ENCODE results near the gene SLC47A2.

SLC47A2 gene

GRCh38 chr17:19727501-19728078, 11.2 kb upstream of the SLC47A2 start:
- DNase-seq, result peak; percentile 9

GRCh38 chr17:19726631-19727376, 10.4 kb upstream of the SLC47A2 start:
- DNase-seq, result no peak

DNA sequence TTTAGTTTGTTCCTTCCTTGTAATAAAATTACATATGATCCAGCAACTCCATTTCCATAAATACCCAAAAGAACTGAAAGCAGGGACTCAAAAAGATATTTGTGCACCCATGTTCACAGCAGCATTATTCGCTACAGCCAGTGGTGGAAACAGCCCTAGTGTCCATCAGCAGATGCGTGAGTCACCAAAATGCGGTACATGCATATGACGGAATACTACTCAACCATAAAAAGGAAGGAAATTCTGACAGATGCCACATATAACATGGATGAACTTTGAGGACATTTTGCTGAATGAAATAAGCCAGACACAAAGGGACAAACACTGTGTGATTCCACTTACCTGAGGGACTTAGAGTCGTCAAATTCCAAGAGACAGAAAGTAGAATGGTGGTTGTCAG, 9.1 kb upstream of the SLC47A2 start:
- DNase-seq, result no peak

DNA sequence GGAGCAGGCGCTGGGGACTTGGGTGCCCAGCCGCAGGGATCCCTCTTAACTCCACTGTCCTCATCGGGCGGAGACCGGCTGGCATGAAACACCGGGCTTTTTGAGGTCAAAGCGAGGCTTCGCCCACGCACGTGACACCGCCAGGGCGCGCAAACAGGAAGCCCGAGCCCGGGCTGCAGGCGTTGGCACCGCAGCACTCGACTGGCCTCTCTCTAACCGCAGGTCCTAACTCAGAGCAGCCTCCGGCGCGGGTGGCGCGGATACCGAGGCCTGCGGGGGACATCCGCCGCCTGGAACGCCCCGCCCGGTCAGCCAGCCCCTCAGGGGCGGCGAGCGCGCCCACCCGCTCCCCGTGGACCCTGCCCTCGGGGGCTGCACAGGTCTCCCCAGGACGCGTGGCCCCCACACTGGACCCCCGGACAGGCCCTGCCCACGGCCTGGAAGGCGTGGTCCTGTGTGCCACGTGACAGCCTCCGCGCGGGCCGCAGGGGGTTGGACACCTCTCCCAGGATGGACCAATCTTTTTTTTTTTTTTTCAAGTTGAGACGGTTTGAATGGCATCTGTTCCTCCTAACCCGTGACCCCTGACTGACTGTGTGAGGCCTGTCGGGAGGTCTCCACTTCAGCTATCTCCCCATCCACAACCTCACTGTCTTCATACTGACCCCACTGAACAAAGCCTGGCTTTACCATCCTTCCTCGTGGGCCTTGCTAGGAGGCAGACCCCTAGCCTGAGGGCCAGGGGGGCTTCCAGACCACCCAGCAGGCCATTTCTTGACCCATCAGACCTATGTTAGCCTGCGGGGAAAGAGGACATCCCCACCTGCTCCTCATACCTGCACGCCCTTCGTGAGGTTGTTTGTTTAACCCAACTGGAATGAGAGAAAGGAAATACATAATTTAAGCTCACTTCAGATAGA, 8.4 kb upstream of the SLC47A2 start:
- DNase-seq, result no peak

DNA sequence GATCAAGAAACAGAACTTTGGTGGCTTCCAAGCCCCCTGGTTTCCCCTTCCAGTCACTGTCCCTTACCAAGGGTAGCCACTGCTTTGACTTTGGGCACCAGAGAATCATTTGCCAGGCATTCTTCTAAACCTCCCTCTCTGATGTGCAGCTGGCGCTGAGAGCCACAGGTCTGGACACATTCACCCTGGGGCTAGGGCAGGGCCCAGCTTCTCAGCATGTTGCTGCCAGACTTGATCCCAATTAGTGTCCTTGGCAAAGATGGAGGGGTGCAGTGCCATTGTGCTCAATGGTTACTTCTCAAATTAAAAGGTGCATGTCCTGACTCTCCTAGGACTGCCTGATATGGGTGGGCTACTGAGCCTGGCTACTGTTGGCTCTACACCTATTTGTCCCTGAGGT, 7.6 kb upstream of the SLC47A2 start:
- peak; percentile 82 for DNase-seq

DNA sequence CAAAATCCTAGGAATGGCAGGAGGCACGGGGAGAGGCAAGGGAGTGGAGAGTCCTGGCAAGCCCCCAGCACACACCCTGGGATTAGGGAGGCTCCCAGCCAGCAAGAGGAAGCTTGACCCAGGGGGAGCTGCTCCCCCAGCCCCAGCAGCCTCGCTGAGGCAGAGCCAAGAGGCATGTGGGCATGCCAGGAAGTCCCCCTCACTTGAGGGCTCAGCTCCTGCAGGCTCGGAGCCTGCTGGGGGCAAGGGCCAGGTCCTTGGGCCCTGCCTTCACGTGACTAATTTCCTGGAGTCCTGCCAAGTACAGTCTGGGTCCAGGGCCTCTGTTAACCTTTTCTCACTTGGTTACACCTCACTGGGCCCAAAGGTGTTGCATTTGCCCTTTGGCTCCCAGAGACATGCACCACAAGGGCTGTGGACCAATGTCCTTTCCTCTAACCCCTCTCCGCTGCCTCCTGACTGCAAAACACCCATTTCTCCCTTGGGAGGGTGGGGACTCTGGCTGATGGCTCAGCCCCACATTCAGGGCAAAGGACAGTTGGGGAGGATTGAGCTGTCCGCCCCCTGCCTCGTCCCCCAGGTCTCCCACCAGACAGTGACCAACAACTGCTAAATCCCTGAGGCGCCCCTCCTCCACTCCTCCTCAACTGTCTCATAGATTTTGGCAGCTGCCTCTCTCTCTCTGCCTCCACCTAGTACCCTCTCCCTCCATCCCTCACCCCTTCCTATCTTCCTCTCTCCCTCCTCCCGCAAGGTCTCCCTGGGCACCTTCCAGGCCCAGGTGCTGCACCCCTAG, 4.4 kb upstream of the SLC47A2 start:
- peak; percentile 20 for DNase-seq

DNA sequence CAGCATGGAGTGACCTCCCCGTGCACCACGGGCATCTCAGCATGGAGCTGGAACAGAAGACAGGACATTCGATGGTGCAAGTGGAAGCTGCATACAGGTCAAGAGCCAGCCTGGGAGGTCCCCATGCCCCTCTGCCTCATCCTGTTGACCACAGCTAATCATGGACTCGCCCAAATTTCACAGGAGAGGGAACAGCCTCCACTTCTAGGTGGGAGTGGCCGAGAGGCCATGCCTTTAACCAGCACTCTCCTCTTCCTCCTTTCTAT, 3.8 kb upstream of the SLC47A2 start:
- DNase-seq, result no peak

- no peak for DNase-seq
These were observed 3.2 kb upstream of the SLC47A2 start for GRCh38 chr17:19719355-19720209.

DNA sequence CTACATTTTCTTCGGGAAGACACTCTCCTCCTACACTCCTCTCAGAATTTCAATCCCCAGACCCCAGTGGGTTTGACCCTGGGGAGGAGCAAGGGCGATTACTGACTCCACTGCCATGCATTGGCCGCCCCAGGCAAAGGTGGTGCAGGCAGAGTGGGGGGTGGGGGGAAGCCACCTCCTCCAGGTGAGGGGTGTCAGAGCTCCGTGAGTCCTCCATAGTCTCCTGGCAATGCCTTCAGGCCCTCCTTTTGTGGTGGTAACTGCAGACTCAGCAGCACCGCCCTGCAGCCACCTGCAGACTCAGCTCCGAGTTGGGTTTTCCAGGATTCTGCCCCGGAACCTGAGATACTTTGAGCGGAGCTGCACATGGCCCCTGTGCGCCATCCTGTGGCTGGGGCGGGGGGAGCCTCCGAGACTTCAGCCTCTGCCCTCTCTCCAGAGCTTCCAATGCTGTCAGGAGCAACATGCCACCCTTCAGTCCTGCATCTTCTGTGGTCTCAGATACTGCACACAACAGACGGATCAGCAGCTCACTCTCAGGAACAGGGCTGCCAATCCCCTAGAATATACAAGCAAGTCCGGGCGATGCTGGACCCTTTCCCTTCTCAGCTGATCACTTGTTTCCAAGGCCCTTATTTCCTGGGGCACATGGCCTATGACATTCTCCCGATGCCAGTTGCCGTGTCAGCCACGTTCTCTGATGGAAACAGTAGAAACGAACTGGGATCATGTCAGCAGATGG, 2.4 kb upstream of the SLC47A2 start:
- DNase-seq, result peak; percentile 11

DNA sequence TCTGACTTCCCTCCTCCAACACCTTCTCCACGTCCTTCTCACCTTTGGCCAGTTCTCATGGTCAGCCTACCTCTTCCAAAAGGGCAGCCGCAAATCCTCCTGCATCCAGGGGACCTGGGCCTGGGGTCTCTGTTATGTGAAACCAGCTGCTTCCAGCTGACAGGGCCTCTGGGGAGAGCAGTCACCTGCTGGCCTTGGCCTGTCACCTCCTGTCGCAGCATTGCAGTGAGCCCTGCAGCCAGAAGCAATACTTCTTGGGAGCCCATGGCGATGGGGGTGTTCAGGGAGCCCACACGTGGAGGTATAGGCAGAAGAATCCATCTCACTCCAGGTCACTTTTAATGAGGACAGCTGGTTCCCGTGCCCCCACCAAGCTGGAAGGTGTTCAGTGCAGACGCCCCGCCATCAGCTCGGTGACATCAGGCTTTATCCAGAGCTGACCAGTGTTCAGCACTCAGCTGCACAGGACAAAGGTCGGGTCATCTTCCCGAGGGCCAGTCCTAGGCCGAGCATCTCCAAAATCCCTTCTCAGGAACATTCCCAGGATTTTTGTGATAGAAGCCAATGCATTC, 1.7 kb upstream of the SLC47A2 start:
- no peak for DNase-seq

GRCh38 chr17:19717411-19717908, 1.1 kb upstream of the SLC47A2 start:
- no peak for DNase-seq

DNA sequence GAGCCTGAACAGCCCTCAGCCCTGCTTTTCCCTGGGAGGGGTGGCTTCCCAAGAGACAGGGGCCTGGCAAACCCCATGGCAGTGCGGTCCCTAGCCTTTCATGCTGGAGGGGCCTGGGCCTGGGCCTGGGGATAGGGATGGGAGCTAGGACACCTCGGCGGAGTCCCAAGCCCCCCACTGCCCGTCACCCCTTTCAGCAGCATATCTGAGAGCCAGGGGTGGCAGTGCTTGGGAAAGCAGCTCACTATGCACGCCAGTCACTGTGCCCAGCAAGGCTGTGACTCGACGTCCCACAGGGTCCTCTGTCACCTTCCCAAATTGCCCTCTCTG, 612 bp upstream of the SLC47A2 start:
- DNase-seq, result no peak

GRCh38 chr17:19714542-19715411, 1.6 kb downstream of the SLC47A2 start:
- peak; percentile 85 for DNase-seq

- DNase-seq, result no peak
These were observed 2.5 kb downstream of the SLC47A2 start for GRCh38 chr17:19713901-19714361.

DNA sequence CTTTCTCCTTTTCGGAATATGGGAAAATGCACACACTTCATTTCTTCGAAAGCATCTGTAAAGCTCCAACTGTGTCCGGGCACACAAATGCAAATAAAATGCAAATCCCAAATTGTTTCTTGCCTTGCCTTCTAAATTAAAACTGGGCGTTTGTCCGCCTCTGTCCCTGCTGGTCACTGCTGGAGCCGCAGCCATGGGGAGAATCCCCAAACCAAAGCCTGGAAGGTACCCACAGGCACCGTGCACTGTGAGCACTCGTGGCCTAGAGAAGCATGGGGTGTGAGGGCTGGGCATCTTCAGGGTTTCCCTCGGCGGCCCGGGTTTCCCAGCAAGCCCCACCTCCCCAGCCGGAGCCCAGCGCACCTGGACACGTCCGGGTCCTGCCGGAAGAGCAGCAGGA, 2.9 kb downstream of the SLC47A2 start:
- DNase-seq, result no peak

GRCh38 chr17:19712436-19713004, 3.9 kb downstream of the SLC47A2 start:
- no peak for DNase-seq

GRCh38 chr17:19709841-19710240, 6.5 kb downstream of the SLC47A2 start:
- no peak for DNase-seq

DNA sequence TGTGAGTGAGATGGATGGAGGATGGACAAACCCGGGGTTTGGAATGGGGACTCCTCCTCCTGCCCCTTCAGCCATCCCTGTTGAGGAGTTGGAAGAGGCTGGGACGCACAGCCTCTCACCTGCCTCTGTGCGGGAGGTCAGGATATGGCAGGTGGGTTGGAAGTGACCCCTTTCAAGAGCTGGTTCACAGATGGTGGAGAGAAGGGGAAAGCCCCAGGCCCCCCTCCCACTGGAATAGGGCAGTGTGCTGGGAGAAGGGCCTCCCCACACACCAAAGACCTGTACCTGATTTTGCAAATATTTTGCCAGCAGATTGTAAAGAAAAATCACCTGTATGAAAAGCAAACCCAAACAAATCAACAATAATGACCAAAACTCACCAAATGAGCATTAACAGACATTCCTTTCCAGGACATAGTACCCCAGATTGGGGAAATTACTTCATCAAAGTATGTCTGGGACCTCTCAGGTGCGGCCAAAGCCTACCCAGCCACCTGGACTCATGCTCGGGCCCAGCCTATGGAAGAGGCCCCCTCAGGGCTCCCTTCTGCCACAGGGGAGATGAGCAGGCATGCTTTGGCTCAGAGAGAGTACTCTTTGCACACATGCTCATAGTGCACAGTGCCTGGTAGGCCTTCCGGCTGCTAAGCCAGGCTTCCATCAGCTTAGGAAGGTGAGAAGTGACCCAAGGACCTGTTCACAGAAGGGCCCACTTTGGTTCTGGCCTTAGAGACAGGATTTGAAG, 7.8 kb downstream of the SLC47A2 start:
- DNase-seq, result no peak

DNA sequence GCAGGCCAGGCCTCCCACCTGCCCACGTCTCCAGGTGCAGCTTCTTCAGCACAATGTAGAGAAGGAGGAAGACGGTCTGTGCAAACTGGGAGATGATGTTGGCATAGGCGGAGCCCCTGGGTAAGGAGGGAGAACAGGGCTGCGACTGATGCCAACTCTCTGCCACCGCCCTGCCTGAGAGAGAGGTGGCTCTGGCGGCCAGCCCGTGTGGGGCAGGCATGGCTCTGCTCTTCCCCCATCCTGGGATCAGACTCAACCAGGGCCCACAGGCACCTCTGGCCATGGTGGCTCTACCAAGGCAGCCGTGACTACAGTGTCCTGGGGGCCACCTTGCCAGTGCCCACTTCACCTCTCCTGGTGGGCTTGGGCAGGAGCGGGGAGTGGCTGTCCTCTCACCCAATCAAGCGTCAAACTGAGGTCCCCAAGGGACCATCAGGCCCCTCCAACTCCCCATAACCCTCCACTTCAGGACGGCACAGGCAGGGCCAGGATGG, 8.6 kb downstream of the SLC47A2 start:
- DNase-seq, result peak; percentile 36
